T-helper 17 cell (primary cell): ENCODE data around the gene ANKRD44. TPM values are rescaled to one million over a fixed set of nuclear protein-coding genes. Genes with fewer than 3 reads are reported as not detected.

Experiments used
- ATAC-seq: fragments of 150-1000 bp; cut with Tn5 transposase; 2 replicates; pipeline ENCODE4 v1.10.0; 2021; ENCODE audit warnings: mild to moderate bottlenecking, moderate library complexity
- DNase-seq, 3 donors: peaks; one replicate each; pipeline versions ENCODE4 v3.0.0 to v3.0.0-alpha.2; 2020 to 2021
- H3K9me3 ChIP-seq: one replicate; pipeline ENCODE4 v1.7.0; 2013; ENCODE audit warnings: low read length, mild to moderate bottlenecking; ENCODE audit not compliant: control insufficient read depth, poor library complexity, severe bottlenecking
- H3K27ac Mint-ChIP-seq: one replicate; pipeline ENCODE4 v1.8.0; 2022; ENCODE audit warnings: mild to moderate bottlenecking, moderate library complexity, mixed read lengths
- H3K27me3 Mint-ChIP-seq: one replicate; pipeline ENCODE4 v1.8.0; 2022; ENCODE audit warnings: mixed read lengths
- H3K36me3 Mint-ChIP-seq: one replicate; pipeline ENCODE4 v1.8.0; 2022; ENCODE audit warnings: low read depth, mixed read lengths
- H3K4me1 Mint-ChIP-seq: one replicate; pipeline ENCODE4 v1.8.0; 2022; ENCODE audit warnings: mild to moderate bottlenecking, mixed read lengths
- H3K4me3 Mint-ChIP-seq: one replicate; pipeline ENCODE4 v1.8.0; 2022; ENCODE audit warnings: mild to moderate bottlenecking, moderate library complexity, mixed read lengths
- total RNA-seq, 4 donors: library from RNA in 2 of 4; stranded (reverse) in 2 of 4; gene quantifications; one replicate each; pipeline ENCODE4 v1.2.3 and lab custom pipeline; 2022 to 2026

ANKRD44 gene
- total RNA-seq, 2 donors from 2014 or later, result 232 to 246 TPM

DNA sequence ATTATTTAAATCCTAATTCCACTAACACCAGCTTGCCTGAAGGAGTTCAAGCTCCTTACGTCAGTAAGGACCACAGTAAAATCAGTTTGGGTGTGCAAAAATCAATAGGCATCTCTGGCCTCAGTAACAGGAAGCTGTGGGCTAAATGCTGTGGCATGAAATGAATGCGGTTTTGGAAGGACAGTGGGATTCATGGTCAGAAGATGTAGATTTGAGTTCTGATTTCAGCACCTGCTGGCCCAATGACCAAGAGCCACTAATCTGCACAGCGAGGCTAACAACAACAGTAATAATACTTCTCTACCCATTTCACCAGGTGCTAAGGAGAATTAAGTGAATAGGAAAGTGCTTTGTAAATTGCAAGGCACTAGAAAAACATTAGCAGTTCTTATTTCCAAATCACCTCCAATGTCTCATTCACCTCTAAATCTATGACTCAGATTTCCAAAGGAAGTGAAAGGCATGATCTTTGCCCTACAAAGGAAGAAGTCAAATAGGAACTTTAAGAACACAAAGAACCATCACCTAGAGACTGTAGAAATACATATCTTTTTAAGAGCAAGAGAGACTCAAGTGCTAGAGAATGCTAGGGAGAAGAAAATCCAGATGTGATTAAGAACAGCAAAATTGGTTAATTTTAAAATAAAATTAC, 172.6 kb downstream of the ANKRD44 start:
- peak overlapping the region; percentile 59 for H3K4me3 Mint-ChIP-seq
- peaks cover 7% of the 10 kb centered on the region for H3K36me3 Mint-ChIP-seq
- DNase-seq (no peak), ATAC-seq (peak; percentile 42)
- H3K9me3 ChIP-seq, result no peaks in the 10 kb centered on the region
- H3K27ac Mint-ChIP-seq, result peak overlapping the region; percentile 94
- H3K4me1 Mint-ChIP-seq, result peaks cover 60% of the 10 kb centered on the region
- no peaks in the 10 kb centered on the region for H3K27me3 Mint-ChIP-seq

DNA sequence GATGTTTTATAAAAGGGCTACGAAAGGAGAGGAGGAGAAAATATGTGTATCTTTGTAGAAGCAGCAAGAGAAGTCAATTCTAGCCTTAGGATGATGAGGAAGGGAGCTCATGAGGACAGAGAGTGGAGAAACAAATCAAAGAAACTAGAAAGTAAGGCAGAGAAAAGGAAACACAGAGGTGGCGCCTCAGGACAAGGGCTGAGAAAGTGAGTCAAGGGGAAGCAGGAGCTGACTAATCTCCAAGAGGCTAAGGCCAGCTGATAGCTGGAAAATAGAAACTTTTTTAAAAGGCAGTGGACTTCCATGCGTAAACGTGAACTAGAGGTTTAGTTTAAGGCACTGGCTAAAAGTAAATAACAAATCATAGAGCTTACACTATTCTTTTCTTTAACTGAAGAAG, 173.3 kb downstream of the ANKRD44 start:
- no peak for DNase-seq
- no peaks in the 10 kb centered on the region for H3K27me3 Mint-ChIP-seq
- H3K9me3 ChIP-seq, result no peaks in the 10 kb centered on the region
- peaks cover 7% of the 10 kb centered on the region for H3K36me3 Mint-ChIP-seq
- peaks cover 63% of the 10 kb centered on the region for H3K4me1 Mint-ChIP-seq
- H3K27ac Mint-ChIP-seq, result peak overlapping the region; percentile 94
- ATAC-seq, result no peak
- peak overlapping the region; percentile 64 for H3K4me3 Mint-ChIP-seq

- no peaks in the 10 kb centered on the region for H3K9me3 ChIP-seq
- Mint-ChIP-seq H3K36me3 (peaks cover 7% of the 10 kb centered on the region), H3K27me3 (no peaks in the 10 kb centered on the region), H3K4me1 (peaks cover 63% of the 10 kb centered on the region), H3K27ac (peak overlapping the region; percentile 94), H3K4me3 (no peak overlapping the region)
- ATAC-seq (no peak), DNase-seq (no peak)
These were observed 174.1 kb downstream of the ANKRD44 start for GRCh38 chr2:197136452-197136851.

GRCh38 chr2:197135806-197136205, 174.8 kb downstream of the ANKRD44 start:
- no peak overlapping the region for H3K4me3 Mint-ChIP-seq
- peak overlapping the region; percentile 94 for H3K27ac Mint-ChIP-seq
- no peaks in the 10 kb centered on the region for H3K27me3 Mint-ChIP-seq
- H3K36me3 Mint-ChIP-seq, result peaks cover 7% of the 10 kb centered on the region
- peaks cover 64% of the 10 kb centered on the region for H3K4me1 Mint-ChIP-seq
- H3K9me3 ChIP-seq, result no peaks in the 10 kb centered on the region
- ATAC-seq, result no peak
- no peak for DNase-seq

DNA sequence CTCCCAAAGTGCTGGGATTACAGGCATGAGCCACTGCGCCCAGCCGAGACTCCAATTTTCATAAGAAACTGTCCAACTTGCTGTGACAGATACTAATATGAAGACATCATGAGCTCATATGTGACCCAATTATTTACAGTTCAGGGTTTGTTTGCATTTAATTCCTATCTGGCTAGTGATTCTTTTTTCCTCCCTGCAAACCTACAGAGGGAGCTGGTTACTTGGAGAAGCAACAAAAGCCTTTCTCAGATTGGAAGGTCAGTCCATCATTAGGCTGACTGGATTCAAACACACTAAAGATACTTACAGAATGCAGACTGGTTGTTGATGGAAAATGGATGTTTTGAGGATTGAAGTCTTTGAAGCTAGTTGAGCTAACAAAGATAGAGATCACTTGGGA, 176.4 kb downstream of the ANKRD44 start:
- DNase-seq (no peak), ATAC-seq (no peak)
- Mint-ChIP-seq H3K36me3 (peaks cover 7% of the 10 kb centered on the region), H3K27me3 (no peaks in the 10 kb centered on the region), H3K4me1 (peaks cover 66% of the 10 kb centered on the region), H3K4me3 (no peak overlapping the region), H3K27ac (peak overlapping the region; percentile 94)
- H3K9me3 ChIP-seq, result no peaks in the 10 kb centered on the region

DNA sequence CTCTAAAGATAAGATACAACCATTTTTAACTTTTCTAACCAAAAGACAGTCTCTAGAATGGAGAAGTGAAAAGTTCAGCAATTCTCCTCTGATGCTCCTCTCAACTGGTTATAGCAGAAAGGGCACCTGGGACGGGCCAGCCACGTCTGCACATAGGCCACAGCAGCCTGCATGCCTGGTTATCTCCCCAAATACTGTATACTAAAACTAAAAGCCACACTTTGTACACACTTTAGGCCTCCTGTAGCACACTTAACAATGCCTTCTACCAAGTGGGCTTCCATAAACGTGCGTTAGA, 179.1 kb downstream of the ANKRD44 start:
- DNase-seq (no peak), ATAC-seq (peak; percentile 28)
- no peak overlapping the region for H3K4me3 Mint-ChIP-seq
- peak overlapping the region; percentile 85 for H3K27ac Mint-ChIP-seq
- no peaks in the 10 kb centered on the region for H3K27me3 Mint-ChIP-seq
- H3K9me3 ChIP-seq, result no peaks in the 10 kb centered on the region
- H3K4me1 Mint-ChIP-seq, result peaks cover 52% of the 10 kb centered on the region
- H3K36me3 Mint-ChIP-seq, result peaks cover 7% of the 10 kb centered on the region

DNA sequence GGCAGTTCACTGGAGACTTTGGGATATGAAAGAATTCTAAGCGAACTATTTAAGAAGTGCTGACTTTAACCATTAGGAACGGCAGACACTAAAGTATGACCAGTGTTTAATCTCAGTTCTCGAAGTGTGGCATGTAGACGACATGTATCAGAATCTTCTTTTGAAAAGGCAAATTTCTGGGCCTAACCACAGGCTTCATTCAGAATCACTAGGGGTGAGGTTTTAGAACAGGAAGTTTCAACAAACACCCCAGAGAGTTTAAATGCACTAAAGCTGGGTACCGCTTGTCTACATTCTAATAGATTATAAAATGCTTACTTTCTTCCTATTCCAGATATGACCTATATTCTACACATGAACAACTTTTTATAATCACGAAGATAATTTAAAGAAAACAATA, 180.3 kb downstream of the ANKRD44 start:
- no peaks in the 10 kb centered on the region for H3K27me3 Mint-ChIP-seq
- no peaks in the 10 kb centered on the region for H3K9me3 ChIP-seq
- H3K27ac Mint-ChIP-seq, result peak overlapping the region; percentile 85
- ATAC-seq (peak; percentile 90), DNase-seq (no peak)
- no peaks in the 10 kb centered on the region for H3K36me3 Mint-ChIP-seq
- peak overlapping the region; percentile 15 for H3K4me3 Mint-ChIP-seq
- H3K4me1 Mint-ChIP-seq, result peaks cover 44% of the 10 kb centered on the region

DNA sequence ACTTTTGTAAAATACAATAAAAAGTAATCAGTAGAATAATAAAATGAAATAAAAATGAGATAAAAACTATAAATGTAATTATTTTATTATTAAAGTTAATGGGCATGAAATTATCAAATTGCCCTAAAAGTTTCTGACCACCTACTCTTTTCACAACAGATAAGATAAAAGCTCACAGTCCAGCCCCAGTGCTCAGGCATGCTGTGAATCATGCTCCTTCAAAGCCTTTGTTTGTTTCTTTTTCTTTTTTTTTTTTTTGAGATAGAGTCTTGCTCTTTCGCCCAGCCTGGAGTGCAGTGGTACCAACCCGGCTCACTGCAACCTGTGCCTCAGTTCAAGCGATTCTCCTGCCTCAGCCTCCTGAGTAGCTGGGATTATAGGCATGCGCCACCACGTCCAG, 181.7 kb downstream of the ANKRD44 start:
- Mint-ChIP-seq H3K36me3 (no peaks in the 10 kb centered on the region), H3K27me3 (no peaks in the 10 kb centered on the region), H3K4me3 (peak overlapping the region; percentile 19), H3K4me1 (peaks cover 42% of the 10 kb centered on the region), H3K27ac (peak overlapping the region; percentile 41)
- H3K9me3 ChIP-seq, result no peaks in the 10 kb centered on the region
- no peak for ATAC-seq
- DNase-seq, result no peak

DNA sequence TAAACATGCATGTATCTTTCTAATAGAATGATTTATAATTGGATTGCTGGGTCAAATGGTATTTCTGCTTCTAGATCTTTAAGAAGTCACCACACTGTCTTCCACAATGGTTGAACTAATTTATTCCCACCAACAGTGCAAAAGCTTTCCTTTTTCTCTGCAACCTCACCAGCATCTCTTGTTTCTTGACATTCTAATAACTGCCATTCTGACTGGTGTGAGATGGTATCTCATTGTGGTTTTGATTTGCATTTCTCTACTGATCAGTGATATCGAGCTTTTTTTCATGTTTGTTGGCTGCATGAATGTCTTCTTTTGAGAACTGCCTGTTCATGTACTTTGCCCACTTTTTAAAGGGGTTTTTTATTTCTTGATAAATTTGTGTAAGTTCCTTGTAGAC, 182.5 kb downstream of the ANKRD44 start:
- no peaks in the 10 kb centered on the region for H3K36me3 Mint-ChIP-seq

GRCh38 chr2:197126630-197127352, 183.8 kb downstream of the ANKRD44 start:
- no peak overlapping the region for H3K4me3 Mint-ChIP-seq
- H3K4me1 Mint-ChIP-seq, result peaks cover 34% of the 10 kb centered on the region
- no peaks in the 10 kb centered on the region for H3K9me3 ChIP-seq
- DNase-seq (no peak), ATAC-seq (no peak)
- H3K36me3 Mint-ChIP-seq, result peaks cover under 1% of the 10 kb centered on the region
- H3K27me3 Mint-ChIP-seq, result no peaks in the 10 kb centered on the region
- peak overlapping the region; percentile 16 for H3K27ac Mint-ChIP-seq

More for the DNA sequence above, 182.5 kb downstream of the ANKRD44 start:
- Mint-ChIP-seq H3K4me1 (peaks cover 38% of the 10 kb centered on the region), H3K27ac (peak overlapping the region; percentile 5), H3K27me3 (no peaks in the 10 kb centered on the region), H3K4me3 (no peak overlapping the region)
- no peaks in the 10 kb centered on the region for H3K9me3 ChIP-seq
- DNase-seq (no peak), ATAC-seq (no peak)

DNA sequence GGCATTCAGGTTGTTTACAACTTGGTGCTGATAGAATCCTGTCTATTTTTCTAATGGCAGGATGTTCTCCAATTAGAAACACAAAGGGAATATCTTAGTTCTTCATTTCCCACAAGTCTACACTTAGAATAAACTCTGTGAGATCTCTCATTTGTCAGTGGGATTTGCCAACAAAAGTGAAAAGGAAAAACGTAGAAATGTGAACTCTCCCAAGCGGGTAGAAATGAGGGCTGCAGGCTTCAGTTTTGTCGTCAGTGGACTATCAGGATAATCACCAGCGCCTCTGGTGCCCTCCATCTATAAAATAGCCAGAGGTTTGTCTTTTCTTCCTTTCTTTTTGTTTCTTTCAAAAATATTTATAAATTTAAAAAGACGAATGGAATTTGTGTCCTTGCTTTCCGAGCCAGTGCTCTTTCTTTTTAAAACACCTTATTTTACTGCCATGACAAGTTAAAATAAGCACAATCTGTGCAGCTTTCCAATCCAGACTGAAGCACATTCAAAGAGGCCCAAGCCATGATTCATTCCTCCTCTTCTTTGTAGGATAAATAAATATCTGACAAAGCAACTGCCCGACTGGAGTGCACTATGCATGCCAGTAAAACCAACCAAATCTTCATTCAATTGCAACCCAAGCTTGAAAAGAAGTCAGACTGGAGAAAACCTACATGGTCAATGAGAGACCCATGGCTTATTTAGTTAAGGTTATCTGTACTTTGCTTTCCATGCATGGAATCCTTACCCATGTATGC, 185.8 kb downstream of the ANKRD44 start:
- Mint-ChIP-seq H3K4me1 (peaks cover 33% of the 10 kb centered on the region), H3K36me3 (peaks cover 9% of the 10 kb centered on the region), H3K4me3 (no peak overlapping the region), H3K27ac (peak overlapping the region; percentile 16), H3K27me3 (no peaks in the 10 kb centered on the region)
- ATAC-seq (no peak), DNase-seq (no peak)
- no peaks in the 10 kb centered on the region for H3K9me3 ChIP-seq

GRCh38 chr2:197122821-197123220, 187.8 kb downstream of the ANKRD44 start:
- no peaks in the 10 kb centered on the region for H3K9me3 ChIP-seq
- no peak for ATAC-seq
- no peak for DNase-seq
- Mint-ChIP-seq H3K27ac (peak overlapping the region; percentile 72), H3K27me3 (no peaks in the 10 kb centered on the region), H3K4me1 (peaks cover 25% of the 10 kb centered on the region), H3K36me3 (peaks cover 12% of the 10 kb centered on the region), H3K4me3 (no peak overlapping the region)

- peak overlapping the region; percentile 69 for H3K4me3 Mint-ChIP-seq
- H3K4me1 Mint-ChIP-seq, result peaks cover 27% of the 10 kb centered on the region
- ATAC-seq, result no peak
These were observed 188.7 kb downstream of the ANKRD44 start for GRCh38 chr2:197121756-197122385.

More at GRCh38 chr2:197121756-197122385, 188.7 kb downstream of the ANKRD44 start:
- peaks cover 15% of the 10 kb centered on the region for H3K36me3 Mint-ChIP-seq
- peak overlapping the region; percentile 86 for H3K27ac Mint-ChIP-seq
- no peaks in the 10 kb centered on the region for H3K27me3 Mint-ChIP-seq
- H3K9me3 ChIP-seq, result no peaks in the 10 kb centered on the region
- DNase-seq, result no peak
